Heart left ventricle (tissue), 16 donors: Measurements from ENCODE around the gene ENDOD1. TPM values are rescaled to one million over a fixed set of nuclear protein-coding genes. Genes with fewer than 3 reads are reported as not detected.

Source experiments
- ATAC-seq, 4 donors: fragments of 200-7000 bp; cut with Tn5 transposase; one replicate each; pipeline ENCODE4 v1.9.1; 2020 to 2022; ENCODE audit warnings: moderate library complexity in 4 of 4, mild to moderate bottlenecking in 3 of 4, moderate number of reproducible peaks in 1 of 4
- DNase-seq, 5 donors: peaks; one replicate each; pipeline ENCODE4 v3.0.0-alpha.2; 2020
- H3K27ac ChIP-seq, 12 donors: fragments of 200-600 bp; sonication (generic) in 4 of 12; one replicate each; pipeline versions ENCODE4 v1.5.0 to v1.8.0; 2016 to 2022; ENCODE audit warnings: mild to moderate bottlenecking in 2 of 12
- H3K27me3 ChIP-seq, 9 donors: fragments of 200-600 bp; sonication (generic) in 2 of 9; one replicate each; pipeline versions ENCODE4 v1.5.1 to v1.8.0; 2016 to 2022; ENCODE audit warnings: mild to moderate bottlenecking in 3 of 9
- H3K36me3 ChIP-seq, 9 donors: fragments of 200-600 bp; sonication (generic) in 2 of 9; one replicate each; pipeline versions ENCODE4 v1.5.0 to v1.8.0; 2018 to 2022; ENCODE audit warnings: mild to moderate bottlenecking in 2 of 9
- H3K4me1 ChIP-seq, 12 donors: fragments of 200-600 bp; sonication (generic) in 4 of 12; one replicate each; pipeline versions ENCODE4 v1.5.0 to v1.8.0; 2016 to 2022; ENCODE audit warnings: mild to moderate bottlenecking in 3 of 12
- H3K4me3 ChIP-seq, 12 donors: fragments of 200-600 bp; sonication (generic) in 4 of 12; one replicate each; pipeline versions ENCODE4 v1.5.0 to v1.8.0; 2017 to 2022; ENCODE audit warnings: mild to moderate bottlenecking in 9 of 12, moderate library complexity in 4 of 12
- H3K9me3 ChIP-seq, 12 donors: fragments of 200-600 bp; sonication (generic) in 4 of 12; one replicate each; pipeline versions ENCODE4 v1.5.0 to v1.8.0; 2016 to 2022; ENCODE audit warnings: mild to moderate bottlenecking in 1 of 12
- POLR2A ChIP-seq, 2 donors: fragments of 450-650 bp; IDR thresholded peaks; one replicate each; pipeline ENCODE4 v1.6.1; 2017; ENCODE audit warnings: antibody characterized with exemption in 2 of 2, mild to moderate bottlenecking in 2 of 2, moderate library complexity in 2 of 2
- WGBS, 4 donors: extraction: QIAGEN DNeasy Blood & Tissue Kit in 2 of 4; methylation state at CpG; one replicate each; pipeline versions ENCODE4 v1.1.5 to v1.1.7; 2013 to 2018; 5-methylcytosine and 5-hydroxymethylcytosine counted together
- intact Hi-C, 10 donors: fragments of 100-400 bp; cut with DNase I; formaldehyde crosslinking; loops; one replicate each; pipeline versions ENCODE4 v1.11.1 to v1.14.2; 2022
- polyA plus RNA-seq, 2 donors: library from polyadenylated mRNA; stranded (reverse); fragments of 200-250 nt; gene quantifications; one replicate each; pipeline ENCODE4 v1.2.3, GENCODE V29; 2013
- total RNA-seq, 9 donors: library from RNA; depleted of rRNA in 2 of 9; stranded (reverse); fragments of >200 nt in 2 of 9; fragmentation: NEBNext Ultra II Directional in 3 of 9; extraction: Animal tissue kit (Norgen Biotek cat#: 25700) in 3 of 9; gene quantifications; one replicate each; pipeline versions ENCODE4 v1.1.0 to v1.2.4, GENCODE V29; 2016 to 2023
- TF ChIP-seq, protein P1 (sequence below), 12 donors: fragments of 200-600 bp; sonication (generic) in 4 of 12; IDR thresholded peaks; one replicate each; pipeline versions ENCODE4 v1.5.0 to v1.8.0; 2018 to 2022; ENCODE audit warnings: antibody characterized with exemption in 12 of 12, mild to moderate bottlenecking in 5 of 12
- donor health status: ischemic (EF 13 %, LVEDD 7.1; RV severe dilation, severe dysfunction).
- donor health status: healthy with polysubstance abuse.
- donor health status: DM: no; HTN: yes; CAD: no.
- donor health status: DM: no; HTN: no; CAD: no.
- donor health status: ischemic (EF 25% LVEDD 6.9; RV normal size, moderate dysfunction).
- donor health status: ischemic (EF 25% LVEDD 5.7; RV mildly dilated, moderate dysfunction).
- donor health status: healthy.
- donor health status: DM: yes; HTN: yes; CAD: no.
- donor health status: ischemic (EF 35%, LVEDD 5.7; RV mildly dilated, moderate dysfunction).
- donor health status: nonischemic (EF 11% LVEDD 7.7; RV severe dilation, severe dysfunction).
- donor health status: DM: yes; HTN: yes; CAD: no.
- donor health status: PGD.
- donor health status: ischemic (EF 29% LVEDD 5.4; RV normal size, mild dysfunction).
- donor health status: nonischemic (EF 23%, LVEDD 6.1; RV moderate dilation, normal function).

ENDOD1 gene
- total and polyA plus RNA-seq, 11 donors: 4.0 to 28.5 (median 12.8) TPM

DNA sequence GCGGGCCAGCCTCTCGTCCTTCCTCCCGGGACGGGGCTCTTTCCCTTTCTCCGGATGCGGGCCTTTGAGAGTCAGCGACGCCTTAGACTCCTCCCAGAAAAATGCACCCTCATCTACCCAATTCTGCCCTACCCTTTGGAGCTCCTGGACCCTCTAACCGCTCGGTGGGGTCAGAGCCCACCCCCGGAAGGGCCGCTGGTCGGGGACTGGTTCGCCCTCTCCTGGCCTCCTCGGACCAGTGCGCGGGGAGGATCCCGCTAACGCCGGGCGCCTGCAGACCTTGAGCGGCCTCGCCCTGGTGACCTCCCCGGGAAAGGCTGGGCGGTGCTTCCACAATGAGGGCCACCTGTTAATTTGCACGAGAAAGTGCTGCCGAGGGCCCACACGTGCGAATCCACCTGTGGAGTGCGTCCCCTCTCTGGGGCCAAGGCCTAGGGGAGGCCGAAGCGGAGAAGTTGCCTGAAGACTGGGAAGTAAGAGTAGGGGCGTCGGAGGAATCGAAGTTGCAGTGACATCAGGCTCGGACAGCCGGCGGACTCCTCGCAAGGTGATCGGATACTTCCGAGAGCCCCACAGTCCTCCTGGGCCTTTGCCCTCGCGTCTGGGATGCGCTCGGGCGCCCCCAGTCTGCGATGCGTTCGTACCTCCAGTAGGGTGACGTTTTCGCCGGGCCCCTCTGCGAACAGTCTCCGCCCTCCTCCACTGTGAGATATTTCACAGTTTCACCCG is 61.5 kb downstream of the ENDOD1 start:
- peak; percentile 90 to 94 (median 92) for ATAC-seq
- TF ChIP-seq, protein P1, sequence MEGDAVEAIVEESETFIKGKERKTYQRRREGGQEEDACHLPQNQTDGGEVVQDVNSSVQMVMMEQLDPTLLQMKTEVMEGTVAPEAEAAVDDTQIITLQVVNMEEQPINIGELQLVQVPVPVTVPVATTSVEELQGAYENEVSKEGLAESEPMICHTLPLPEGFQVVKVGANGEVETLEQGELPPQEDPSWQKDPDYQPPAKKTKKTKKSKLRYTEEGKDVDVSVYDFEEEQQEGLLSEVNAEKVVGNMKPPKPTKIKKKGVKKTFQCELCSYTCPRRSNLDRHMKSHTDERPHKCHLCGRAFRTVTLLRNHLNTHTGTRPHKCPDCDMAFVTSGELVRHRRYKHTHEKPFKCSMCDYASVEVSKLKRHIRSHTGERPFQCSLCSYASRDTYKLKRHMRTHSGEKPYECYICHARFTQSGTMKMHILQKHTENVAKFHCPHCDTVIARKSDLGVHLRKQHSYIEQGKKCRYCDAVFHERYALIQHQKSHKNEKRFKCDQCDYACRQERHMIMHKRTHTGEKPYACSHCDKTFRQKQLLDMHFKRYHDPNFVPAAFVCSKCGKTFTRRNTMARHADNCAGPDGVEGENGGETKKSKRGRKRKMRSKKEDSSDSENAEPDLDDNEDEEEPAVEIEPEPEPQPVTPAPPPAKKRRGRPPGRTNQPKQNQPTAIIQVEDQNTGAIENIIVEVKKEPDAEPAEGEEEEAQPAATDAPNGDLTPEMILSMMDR (IDR thresholded peaks at IDR 0.05): peak; percentile 69 to 92 (median 82)
- TF ChIP-seq POLR2A (IDR thresholded peaks at IDR 0.05): peak in 1 of 2 donors; percentile 71
- no peaks in the 10 kb centered on the region for H3K9me3 ChIP-seq
- peak; percentile 92 to 94 (median 93) for DNase-seq
- no peaks in the 10 kb centered on the region for H3K36me3 ChIP-seq
- peak overlapping the region; percentile 38 to 92 (median 64) for H3K4me3 ChIP-seq
- H3K4me1 ChIP-seq: peaks cover 0 to 50% (median 17%) of the 10 kb centered on the region in 12 donors
- H3K27ac ChIP-seq: peak overlapping the region; percentile 80 to 99 (median 92)
- no peaks in the 10 kb centered on the region for H3K27me3 ChIP-seq
- intact Hi-C loops: loop anchor here (1.0 to 10.0 kb wide), 22 partner anchors 43 to 1274 kb away; partner anchors contain the start of genes SESN3 (in 3 of the 10), SRSF8 (in 3 of the 10), CWC15 (in 2 of the 10) and KDM4D (in 2 of the 10)
- WGBS, 4 donors: 1% methylated on average over 34 to 55 of the region's 55 CpGs

DNA sequence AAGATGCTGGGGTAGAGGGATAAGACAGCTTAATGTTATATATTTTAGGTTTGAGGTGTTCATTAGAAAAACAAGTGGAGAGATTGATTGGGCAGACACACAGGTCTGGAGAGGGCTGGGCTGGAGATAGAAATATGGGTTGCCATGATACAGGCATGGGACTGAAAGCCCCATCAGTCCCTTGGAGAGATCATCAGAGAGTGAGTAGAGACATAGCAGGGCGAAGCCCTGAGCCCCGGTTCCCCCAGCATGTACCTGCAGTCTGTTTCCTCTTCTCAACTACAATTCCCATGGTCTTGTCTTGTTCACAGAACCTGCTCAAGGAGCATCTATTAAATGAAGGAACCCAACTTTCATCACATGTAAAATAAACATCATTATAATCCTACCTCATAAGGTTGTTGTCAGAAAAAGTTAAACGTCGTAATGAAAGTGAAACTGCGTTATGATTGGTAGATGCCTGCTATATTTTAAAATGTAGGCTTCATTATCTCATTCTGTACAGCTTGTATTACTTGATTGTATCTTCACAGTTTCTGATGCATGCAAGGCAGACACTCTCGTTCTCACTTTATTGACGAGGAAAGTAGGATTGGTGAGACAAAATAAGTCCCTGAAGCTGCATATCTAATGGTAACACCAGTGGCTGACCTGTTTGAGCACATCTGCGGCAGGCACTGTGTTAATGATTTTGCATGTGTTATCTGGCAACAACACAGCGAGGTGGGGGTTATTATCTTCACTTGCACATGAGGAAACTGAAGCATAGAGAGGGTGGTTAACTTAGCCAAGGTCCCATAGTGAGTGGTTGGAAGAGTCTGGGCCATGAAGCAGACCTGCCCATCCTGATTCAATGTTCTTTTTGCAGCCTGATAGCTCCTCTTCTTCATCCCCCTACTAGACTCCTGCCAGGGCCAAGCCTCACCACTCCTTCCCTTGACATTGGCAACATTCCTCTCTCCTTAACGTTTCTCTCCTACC is 63.5 kb downstream of the ENDOD1 start:
- no peak for ATAC-seq
- no peak for DNase-seq
- Histone ChIP-seq H3K36me3 (no peaks in the 10 kb centered on the region), H3K4me1 (peaks cover 0 to 54% (median 25%) of the 10 kb centered on the region in 12 donors), H3K9me3 (no peaks in the 10 kb centered on the region), H3K27ac (peak overlapping the region in 1 of 12 donors; percentile 68), H3K27me3 (no peaks in the 10 kb centered on the region), H3K4me3 (peak overlapping the region in 6 of 12 donors; percentile 10 to 52 (median 24))
- TF ChIP-seq, protein P1 (IDR thresholded peaks at IDR 0.05): no peak
- TF ChIP-seq POLR2A (IDR thresholded peaks at IDR 0.05): no peak
- intact Hi-C loops: loop anchor here in 9 of 10 donors (2.0 to 10.0 kb wide), 13 partner anchors 56 to 1272 kb away; partner anchors contain the start of genes CWC15 (in 2 of the 9), KDM4D (in 2 of the 9), SESN3 (in 2 of the 9) and SRSF8 (in 2 of the 9)
- 55 to 74% (median 63%) methylated on average over 10 of the region's 10 CpGs for WGBS, 4 donors

DNA sequence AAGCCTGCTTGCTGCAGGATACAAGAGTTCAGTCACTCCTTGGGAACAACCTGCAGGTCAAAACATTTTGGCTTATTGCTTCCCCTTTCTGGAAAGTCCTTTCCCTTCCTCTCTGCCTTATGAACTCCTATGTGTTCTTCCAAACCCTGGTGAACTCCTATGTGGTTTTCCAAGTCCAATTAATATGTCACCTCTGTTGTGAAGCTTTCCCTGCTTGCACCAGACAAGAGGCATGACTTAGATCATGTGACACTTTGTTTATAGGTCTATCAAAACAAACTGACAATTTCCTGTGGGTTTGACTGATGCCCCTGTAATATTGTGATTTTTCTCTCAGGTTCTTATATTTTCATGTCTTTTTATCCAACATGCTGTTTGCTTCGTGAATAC is 64.2 kb downstream of the ENDOD1 start:
- H3K27me3 ChIP-seq: no peaks in the 10 kb centered on the region
- peaks cover 0 to 54% (median 24%) of the 10 kb centered on the region in 12 donors for H3K4me1 ChIP-seq
- TF ChIP-seq, protein P1 (IDR thresholded peaks at IDR 0.05): no peak
- no peak for TF ChIP-seq POLR2A (IDR thresholded peaks at IDR 0.05)
- no peak overlapping the region for H3K4me3 ChIP-seq
- 52 to 100% (median 96%) methylated on average over 1 of the region's 1 CpG for WGBS, 4 donors
- H3K27ac ChIP-seq: peak overlapping the region in 1 of 12 donors; percentile 68
- H3K36me3 ChIP-seq: no peaks in the 10 kb centered on the region
- no peaks in the 10 kb centered on the region for H3K9me3 ChIP-seq
- DNase-seq (no peak), ATAC-seq (no peak)
- intact Hi-C loops: loop anchor here in 9 of 10 donors (2.0 to 10.0 kb wide), 13 partner anchors 57 to 1271 kb away; partner anchors contain the start of genes CWC15 (in 2 of the 9), KDM4D (in 2 of the 9), SESN3 (in 2 of the 9) and SRSF8 (in 2 of the 9)
